ENCODE data around the gene INTS4.

The INTS4 gene

DNA sequence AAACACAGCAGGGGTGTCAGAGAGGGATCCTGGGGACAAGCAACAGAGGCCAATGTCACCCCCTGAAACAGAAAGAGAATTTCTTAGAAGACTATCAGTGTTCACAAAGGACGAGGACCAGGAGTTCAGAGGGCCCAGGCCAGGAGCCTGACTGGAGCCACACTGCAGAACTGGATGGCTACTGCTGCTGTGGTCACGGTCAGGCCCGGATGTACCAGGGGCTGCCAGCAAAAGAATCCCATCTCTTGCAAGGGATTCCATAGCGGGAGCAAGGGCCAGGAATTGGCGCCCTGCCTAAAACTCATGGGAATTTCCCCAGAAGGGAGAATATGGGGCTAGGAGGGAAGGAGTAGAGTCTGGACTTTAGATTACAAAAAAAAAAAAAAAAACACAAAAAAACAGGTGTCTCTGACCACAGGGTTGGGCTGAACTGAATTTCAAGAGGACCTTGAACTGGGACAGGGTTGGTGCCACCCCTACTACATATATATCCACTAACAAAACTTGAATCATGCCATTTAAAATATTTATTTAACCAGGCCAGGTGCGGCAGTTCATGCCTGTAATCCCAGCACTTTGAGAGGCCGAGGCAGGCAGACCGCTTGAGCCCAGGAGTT lies 44.3 kb upstream of the INTS4 start:
- no peak for TF ChIP-seq ESRRG (CRISPR knock-in tag; IDR thresholded peaks at IDR 0.05)
- TF ChIP-seq RARB (CRISPR knock-in tag; IDR thresholded peaks at IDR 0.05) = no peak
- TF ChIP-seq ZNF565 (CRISPR knock-in tag; conservative IDR thresholded peaks at IDR 0.05; ENCODE audit: low read depth) = no peak
- TF ChIP-seq PPARA (CRISPR knock-in tag; IDR thresholded peaks at IDR 0.05; ENCODE audit: borderline replicate concordance) = no peak
- no peak for TF ChIP-seq ZNF70 (CRISPR knock-in tag; IDR thresholded peaks at IDR 0.05)
- no peak for TF ChIP-seq ZFP3 (CRISPR knock-in tag; IDR thresholded peaks at IDR 0.05)
- no peak for TF ChIP-seq ARNTL (CRISPR knock-in tag; IDR thresholded peaks at IDR 0.05; ENCODE audit: borderline replicate concordance, low read depth)
- TF ChIP-seq ZNF8 (CRISPR knock-in tag; IDR thresholded peaks at IDR 0.05) = no peak
- no peak for TF ChIP-seq PATZ1 (CRISPR knock-in tag; IDR thresholded peaks at IDR 0.05; ENCODE audit: borderline replicate concordance)
- no peak for TF ChIP-seq ZC3H10 (CRISPR knock-in tag; IDR thresholded peaks at IDR 0.05)
- ATAC-seq = peak; percentile 29

- ATAC-seq = no peak
- no peak for TF ChIP-seq GLIS3 (CRISPR knock-in tag; IDR thresholded peaks at IDR 0.05)
- no peak for TF ChIP-seq POU6F1 (CRISPR knock-in tag; IDR thresholded peaks at IDR 0.05; ENCODE audit: borderline replicate concordance, low read depth)
- no peak for TF ChIP-seq BACH2 (CRISPR knock-in tag; IDR thresholded peaks at IDR 0.05; ENCODE audit: borderline replicate concordance)
- TF ChIP-seq CSRNP3 (CRISPR knock-in tag; IDR thresholded peaks at IDR 0.05) = no peak
- TF ChIP-seq ZFP3 (CRISPR knock-in tag; IDR thresholded peaks at IDR 0.05) = no peak
- no peak for TF ChIP-seq TOX (CRISPR knock-in tag; IDR thresholded peaks at IDR 0.05; ENCODE audit: borderline replicate concordance)
- TF ChIP-seq CREB5 (CRISPR knock-in tag; IDR thresholded peaks at IDR 0.05; ENCODE audit: low read depth) = no peak
- no peak for TF ChIP-seq TCF4 (CRISPR knock-in tag; IDR thresholded peaks at IDR 0.05; ENCODE audit: borderline replicate concordance)
- no peak for TF ChIP-seq ISL1 (CRISPR knock-in tag; IDR thresholded peaks at IDR 0.05)
- no peak for TF ChIP-seq ARNTL (CRISPR knock-in tag; IDR thresholded peaks at IDR 0.05; ENCODE audit: borderline replicate concordance, low read depth)
- TF ChIP-seq ZNF565 (CRISPR knock-in tag; conservative IDR thresholded peaks at IDR 0.05; ENCODE audit: low read depth) = no peak
Measured at GRCh38 chr11:78037825-78038620, 43.6 kb upstream of the INTS4 start.

DNA sequence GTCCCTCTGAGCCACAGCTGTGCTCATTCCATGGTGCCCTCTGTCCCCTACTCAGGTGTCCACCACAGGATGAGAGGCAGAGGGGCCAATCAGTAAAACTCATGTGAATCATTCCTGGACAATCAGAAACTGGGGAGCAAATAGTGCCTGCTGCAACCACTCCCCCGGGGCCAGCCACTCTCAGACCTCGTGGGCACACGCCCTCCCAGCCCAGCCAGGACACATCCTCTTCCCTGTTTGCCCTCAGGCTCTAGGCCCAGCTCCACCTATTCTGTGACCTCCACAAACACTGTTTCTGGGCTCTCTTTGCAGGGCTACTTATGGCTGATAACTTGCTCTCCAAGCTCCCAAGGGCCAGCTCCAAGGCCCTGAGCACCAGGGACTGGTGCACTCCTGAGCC lies 42.6 kb upstream of the INTS4 start:
- TF ChIP-seq CSDC2 (CRISPR knock-in tag; IDR thresholded peaks at IDR 0.05) (no peak), CREB5 (CRISPR knock-in tag; IDR thresholded peaks at IDR 0.05; ENCODE audit: low read depth) (no peak), CSRNP3 (CRISPR knock-in tag; IDR thresholded peaks at IDR 0.05) (no peak), ESRRG (CRISPR knock-in tag; IDR thresholded peaks at IDR 0.05) (no peak), ZNF8 (CRISPR knock-in tag; IDR thresholded peaks at IDR 0.05) (no peak), ARNTL (CRISPR knock-in tag; IDR thresholded peaks at IDR 0.05; ENCODE audit: borderline replicate concordance, low read depth) (no peak), ZC3H10 (CRISPR knock-in tag; IDR thresholded peaks at IDR 0.05) (no peak), ZNF70 (CRISPR knock-in tag; IDR thresholded peaks at IDR 0.05) (no peak), TOX (CRISPR knock-in tag; IDR thresholded peaks at IDR 0.05; ENCODE audit: borderline replicate concordance) (no peak), ISL1 (CRISPR knock-in tag; IDR thresholded peaks at IDR 0.05) (no peak), POU6F1 (CRISPR knock-in tag; IDR thresholded peaks at IDR 0.05; ENCODE audit: borderline replicate concordance, low read depth) (no peak), GLIS3 (CRISPR knock-in tag; IDR thresholded peaks at IDR 0.05) (no peak), RARB (CRISPR knock-in tag; IDR thresholded peaks at IDR 0.05) (no peak), BACH2 (CRISPR knock-in tag; IDR thresholded peaks at IDR 0.05; ENCODE audit: borderline replicate concordance) (no peak), SNAI2 (CRISPR knock-in tag; IDR thresholded peaks at IDR 0.05) (no peak)
- ATAC-seq = no peak
